BE2C (cell line): Measurements from ENCODE around the gene ATP5PF.
A peak's percentile ranks its signal among the peaks of the same experiment; 100 is the strongest.

Source experiments
- DNase-seq: peaks from one replicate; pipeline ENCODE4 v3.0.0-alpha.2; 2020
- H3K27me3 ChIP-seq: fragments of 250-450 bp; sonication (Bioruptor Pico); 2 replicates; pipeline ENCODE4 v1.5.1; 2020; ENCODE audit warnings: mild to moderate bottlenecking
- H3K36me3 ChIP-seq: fragments of 250-450 bp; sonication (Bioruptor Pico); 2 replicates; pipeline ENCODE4 v1.5.1; 2020; ENCODE audit warnings: mild to moderate bottlenecking
- H3K4me1 ChIP-seq: fragments of 250-450 bp; sonication (Bioruptor Pico); 2 replicates; pipeline ENCODE4 v1.5.1; 2020
- H3K4me3 ChIP-seq: 2 replicates; pipeline ENCODE4 v1.5.1; 2011; ENCODE audit warnings: low read depth, low read length
- H3K9me3 ChIP-seq: fragments of 250-450 bp; sonication (Bioruptor Pico); 2 replicates; pipeline ENCODE4 v1.5.1; 2020
- CTCF ChIP-seq: IDR thresholded peaks from 2 replicates; pipeline ENCODE4 v1.5.1; 2012; ENCODE audit warnings: mild to moderate bottlenecking, low read depth, low read length

Gene ATP5PF

GRCh38 chr21:25750085-25750484 lies 15.4 kb upstream of the ATP5PF start:
- H3K4me3 ChIP-seq, result no peak overlapping the region
- peaks cover 38% of the 10 kb centered on the region for H3K36me3 ChIP-seq
- no peaks in the 10 kb centered on the region; the same call in 1 of the 2 replicates for H3K4me1 ChIP-seq
- H3K27me3 ChIP-seq, result no peaks in the 10 kb centered on the region
- H3K9me3 ChIP-seq, result no peaks in the 10 kb centered on the region
- TF ChIP-seq CTCF, result no peak
- DNase-seq, result no peak

GRCh38 chr21:25744854-25745253 lies 10.2 kb upstream of the ATP5PF start:
- no peak for TF ChIP-seq CTCF
- Histone ChIP-seq H3K27me3 (no peaks in the 10 kb centered on the region), H3K36me3 (peaks cover 19% of the 10 kb centered on the region), H3K4me1 (no peaks in the 10 kb centered on the region; the same call in 1 of the 2 replicates), H3K9me3 (no peaks in the 10 kb centered on the region), H3K4me3 (no peak overlapping the region)
- DNase-seq, result no peak

- Histone ChIP-seq H3K36me3 (peaks cover 3% of the 10 kb centered on the region), H3K9me3 (no peaks in the 10 kb centered on the region), H3K27me3 (no peaks in the 10 kb centered on the region), H3K4me1 (no peaks in the 10 kb centered on the region), H3K4me3 (no peak overlapping the region)
- no peak for TF ChIP-seq CTCF
- DNase-seq, result no peak
These were observed 8.2 kb upstream of the ATP5PF start for GRCh38 chr21:25742900-25743299.

GRCh38 chr21:25737421-25737820 lies 2.7 kb upstream of the ATP5PF start:
- no peaks in the 10 kb centered on the region for H3K36me3 ChIP-seq
- H3K4me3 ChIP-seq, result no peak overlapping the region
- H3K9me3 ChIP-seq, result no peaks in the 10 kb centered on the region
- no peak for DNase-seq
- H3K4me1 ChIP-seq, result no peaks in the 10 kb centered on the region
- no peak for TF ChIP-seq CTCF
- no peaks in the 10 kb centered on the region for H3K27me3 ChIP-seq

GRCh38 chr21:25735646-25736597 lies 1.2 kb upstream of the ATP5PF start:
- Histone ChIP-seq H3K4me1 (no peaks in the 10 kb centered on the region), H3K27me3 (no peaks in the 10 kb centered on the region), H3K4me3 (peak overlapping the region; percentile 73), H3K9me3 (no peaks in the 10 kb centered on the region), H3K36me3 (peaks cover under 1% of the 10 kb centered on the region; the same call in 1 of the 2 replicates)
- DNase-seq, result peak; percentile 93
- no peak for TF ChIP-seq CTCF

GRCh38 chr21:25734654-25734903 lies 125 bp downstream of the ATP5PF start:
- Histone ChIP-seq H3K4me1 (no peaks in the 10 kb centered on the region), H3K9me3 (no peaks in the 10 kb centered on the region), H3K36me3 (peaks cover 10% of the 10 kb centered on the region), H3K27me3 (no peaks in the 10 kb centered on the region), H3K4me3 (peak overlapping the region; percentile 73)
- no peak for TF ChIP-seq CTCF
- DNase-seq, result no peak
